ENCODE results near the gene DGCR6L.
"Not testable (repeated sequence)": the region's sequence is repeated elsewhere in the genome, so short reads cannot be mapped to it uniquely, and the experiment has no call there.

The DGCR6L gene

DNA sequence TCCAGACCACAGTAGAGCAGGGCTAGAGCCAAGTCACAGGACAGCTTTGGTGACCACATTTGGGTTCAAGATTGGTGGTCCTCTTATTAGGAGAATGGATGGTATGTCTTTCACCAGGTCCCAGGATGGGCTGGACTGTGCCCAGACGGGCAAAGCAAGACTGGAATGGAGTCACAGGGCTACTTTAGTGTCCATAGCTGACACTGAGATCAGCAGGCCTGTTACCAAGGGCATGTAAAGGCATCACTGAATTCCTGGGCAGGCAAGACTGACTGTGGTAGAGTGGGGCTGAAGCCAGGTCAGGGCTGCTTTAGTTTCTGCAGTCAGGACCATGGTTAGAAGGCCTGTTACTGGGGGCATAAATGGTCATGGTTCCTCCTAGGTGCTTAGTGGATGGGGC lies 6.1 kb upstream of the DGCR6L start:
- DNase-seq (ENCODE audit: low read depth in 3 of 3): not testable (repeated sequence)

DNA sequence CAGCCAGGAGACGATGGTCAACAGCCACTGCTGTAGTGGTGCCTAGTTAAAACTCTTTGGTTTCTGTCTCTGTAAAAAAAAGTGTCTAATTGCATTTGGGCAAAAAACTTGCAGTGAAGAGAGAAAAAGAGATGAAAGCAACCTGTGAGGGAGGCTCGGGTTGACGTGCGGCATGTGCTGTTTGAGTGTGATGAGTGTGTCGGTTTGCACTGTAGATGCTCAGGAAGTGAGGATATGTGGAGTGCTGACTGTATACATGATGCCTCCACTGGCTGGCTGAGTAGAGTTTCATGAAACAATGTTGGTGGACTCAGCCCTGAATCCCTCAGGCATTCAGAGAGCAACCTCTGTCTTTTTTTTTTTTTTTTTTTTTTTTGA lies 4.3 kb upstream of the DGCR6L start:
- DNase-seq (ENCODE audit: low read depth in 3 of 3): peak in 2 of 3 donors; percentile 31 to 53

DNA sequence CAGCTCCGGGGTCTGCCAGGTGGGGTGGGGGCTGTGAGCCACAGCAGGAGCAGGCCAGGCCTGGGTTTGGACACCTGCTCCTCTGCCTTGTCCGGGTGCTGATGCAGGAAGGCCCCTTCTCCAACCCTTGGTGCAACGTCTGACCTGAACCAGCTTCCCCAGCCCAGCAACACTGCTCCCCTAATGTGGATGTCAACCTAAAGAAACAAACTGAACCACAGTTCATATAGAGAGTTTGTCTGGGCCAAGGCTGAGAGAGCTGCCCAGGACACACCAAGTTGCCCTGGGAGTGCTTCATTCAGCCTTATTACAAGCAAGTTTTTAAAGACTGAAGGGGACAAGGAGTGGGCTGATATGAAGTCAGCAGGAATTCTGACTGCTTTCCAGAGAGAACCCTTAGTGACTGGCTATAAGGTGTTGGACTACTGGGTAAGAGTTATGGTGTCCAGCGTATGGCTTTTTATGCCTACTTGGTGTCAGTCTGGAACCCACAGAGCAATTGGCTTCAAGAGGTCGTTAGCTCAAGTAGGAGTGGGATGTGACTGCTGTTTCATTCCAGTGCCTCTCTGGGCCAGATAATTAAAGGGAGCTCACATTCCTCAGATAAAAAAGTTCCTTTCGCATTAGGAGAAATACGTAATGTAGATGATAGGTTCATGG lies 1.8 kb upstream of the DGCR6L start:
- DNase-seq (ENCODE audit: low read depth in 3 of 3): not testable (repeated sequence)

DNA sequence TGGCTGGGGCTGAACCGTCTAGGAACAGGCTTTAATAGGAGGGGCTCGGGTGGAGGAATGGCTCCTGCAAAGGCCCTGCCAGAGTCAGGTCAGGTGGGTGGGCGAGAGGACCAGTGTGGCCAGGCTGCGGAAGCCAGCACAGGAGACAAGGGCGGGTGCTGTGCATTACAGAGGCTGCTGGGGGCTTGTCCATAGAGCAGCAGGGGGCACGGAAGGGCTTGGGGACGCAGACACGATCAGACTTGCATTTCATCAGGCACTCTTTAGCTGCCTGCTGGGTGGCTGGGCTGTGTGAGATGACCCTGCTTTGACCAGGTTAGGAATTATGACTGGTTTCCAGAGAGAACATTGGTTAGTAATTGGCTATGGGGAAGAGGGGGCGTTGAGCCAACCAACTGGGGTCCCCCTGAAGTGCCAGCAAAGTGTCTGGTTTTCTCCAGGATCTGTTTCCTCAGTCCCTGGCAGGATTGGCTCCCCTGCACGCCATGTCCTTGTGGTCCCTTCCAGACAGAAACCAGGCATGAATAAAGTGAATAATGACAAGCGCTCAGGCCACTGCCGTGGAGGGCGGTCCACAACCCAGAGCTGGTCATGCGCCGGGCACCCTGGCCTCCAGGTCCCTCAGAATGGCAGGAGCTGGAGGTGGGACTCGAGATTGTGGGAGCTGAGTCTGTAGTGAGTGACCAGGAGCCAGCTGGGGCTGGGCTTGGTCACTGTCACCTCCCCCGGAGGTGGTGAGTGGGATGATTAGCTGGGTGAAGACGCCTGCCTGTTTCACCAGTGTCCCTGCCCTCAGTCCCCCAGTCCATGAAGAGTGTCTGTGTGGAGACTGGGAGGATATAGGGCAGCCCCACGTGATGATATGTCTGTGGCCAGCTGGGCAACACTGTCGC lies 1.0 kb upstream of the DGCR6L start:
- not testable (repeated sequence) for DNase-seq (ENCODE audit: low read depth in 3 of 3)

DNA sequence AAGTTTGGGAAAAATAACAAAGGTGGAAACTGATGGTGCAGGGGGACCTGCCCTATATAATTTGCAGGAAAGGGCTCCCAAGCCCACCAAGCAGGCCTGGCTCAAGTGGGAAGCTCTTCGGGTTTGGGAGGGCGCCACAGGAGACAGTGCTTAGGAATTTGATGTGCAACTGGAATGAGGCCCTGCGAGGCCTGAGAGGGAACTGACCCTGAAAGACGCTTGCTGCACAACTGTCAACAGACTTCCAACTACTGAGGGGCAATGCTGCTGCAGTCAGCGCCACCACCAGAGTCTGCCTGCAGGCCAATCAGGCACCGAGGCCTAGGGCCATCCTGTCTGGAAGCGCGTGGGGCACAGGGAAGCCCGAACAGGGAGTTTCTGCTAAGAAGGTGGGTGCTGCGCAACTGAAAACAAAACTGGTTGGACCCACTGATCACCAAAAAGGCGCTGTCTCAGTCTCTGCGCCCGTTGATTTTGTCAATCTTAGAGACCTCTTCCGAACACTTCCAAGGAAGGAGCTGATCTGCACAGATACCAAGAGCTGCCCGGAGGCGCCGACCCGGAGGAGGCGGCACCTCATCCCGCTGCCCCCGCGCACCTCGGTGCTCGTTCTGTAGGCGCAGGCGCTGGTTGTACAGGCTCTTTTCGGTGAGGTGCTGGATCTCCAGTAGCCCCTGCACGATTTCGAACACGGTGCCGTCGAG lies 667 bp downstream of the DGCR6L start:
- no peak for DNase-seq (ENCODE audit: low read depth in 3 of 3)

DNA sequence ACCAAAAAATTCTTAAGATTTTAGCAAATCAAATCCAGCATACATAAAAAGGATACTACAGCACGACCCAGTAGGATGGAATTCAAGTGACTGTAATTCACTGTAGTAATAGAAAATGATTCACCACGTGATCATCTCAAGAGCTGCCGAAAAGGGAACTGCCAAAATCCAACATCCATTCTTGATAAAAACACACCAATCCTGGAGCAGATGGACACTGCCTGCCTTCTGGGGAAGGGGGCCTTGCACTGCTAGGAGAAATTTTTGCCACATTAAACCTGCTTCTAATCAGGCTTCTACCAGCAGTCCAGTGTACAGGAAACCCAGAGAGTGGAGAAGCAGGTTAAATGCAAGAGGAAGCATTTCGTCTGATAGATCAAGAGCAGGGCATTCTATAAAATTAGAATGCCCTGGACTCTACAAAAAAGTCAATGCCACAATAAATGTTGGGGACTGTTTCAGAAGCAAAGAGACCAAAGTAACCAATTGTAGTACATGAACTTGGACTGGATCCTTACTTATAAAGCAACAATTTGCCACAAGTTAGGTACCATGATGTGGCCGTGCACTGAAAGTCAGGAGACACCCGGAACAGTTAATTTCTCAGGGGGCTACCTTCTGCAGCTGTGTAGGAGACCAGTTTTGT lies 1.7 kb downstream of the DGCR6L start:
- not testable (repeated sequence) for DNase-seq (ENCODE audit: low read depth in 3 of 3)

DNA sequence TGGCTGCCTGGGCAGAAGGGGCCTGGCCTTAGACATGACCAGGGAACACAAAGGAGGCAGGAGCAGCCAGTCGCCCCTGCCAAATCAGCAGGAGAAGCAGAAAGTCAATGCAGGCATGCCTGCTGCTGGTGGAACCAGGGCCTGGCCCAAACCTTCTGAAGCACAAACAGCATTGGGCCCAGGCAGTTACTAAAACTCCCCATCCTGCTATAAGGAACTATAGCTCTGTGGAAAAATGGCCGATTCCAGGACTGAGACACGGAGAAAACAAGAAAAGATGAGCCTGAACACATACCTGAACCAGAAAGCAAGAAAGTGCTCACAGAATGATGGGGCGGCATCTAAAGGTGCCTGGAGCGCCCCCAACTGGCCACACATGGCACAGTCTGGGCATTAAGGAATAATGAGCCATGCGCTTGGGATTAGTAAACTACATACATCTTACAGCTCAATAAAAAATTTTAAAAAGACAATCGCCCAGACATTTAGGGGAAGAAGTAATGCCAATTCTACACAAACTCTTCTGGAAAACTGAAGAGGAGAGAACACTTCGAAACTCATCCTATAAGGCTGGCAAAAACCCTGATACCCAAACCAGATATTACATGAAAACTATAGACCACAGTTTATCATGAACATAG lies 2.3 kb downstream of the DGCR6L start:
- not testable (repeated sequence) for DNase-seq (ENCODE audit: low read depth in 3 of 3)

DNA sequence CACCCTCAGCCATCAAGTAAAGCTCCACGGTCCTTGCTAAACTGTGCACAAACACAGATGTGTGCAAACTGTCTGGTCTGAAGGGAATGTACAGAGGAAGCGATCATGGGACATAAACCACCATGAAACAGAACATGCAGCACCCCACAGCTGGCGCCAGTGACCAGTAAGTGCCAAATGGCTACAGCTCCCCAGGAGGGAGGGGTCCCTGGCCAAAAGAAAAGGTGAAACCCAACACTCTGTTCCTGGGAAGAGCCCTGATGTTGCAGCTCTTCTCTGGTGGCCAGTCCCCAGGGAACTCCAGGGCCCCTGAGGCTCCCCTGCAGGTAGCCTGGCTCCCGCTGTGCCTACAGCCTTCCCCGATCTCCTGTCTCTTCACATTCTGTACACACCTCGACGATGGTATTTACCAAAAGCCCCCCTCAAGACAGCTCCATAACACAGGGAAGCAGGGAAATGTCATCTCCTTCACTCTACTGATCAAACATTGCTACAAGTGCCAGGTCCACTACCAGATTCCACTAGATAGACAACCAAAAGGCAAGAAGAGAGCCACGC lies 2.9 kb downstream of the DGCR6L start:
- DNase-seq (ENCODE audit: low read depth in 3 of 3): no peak

DNA sequence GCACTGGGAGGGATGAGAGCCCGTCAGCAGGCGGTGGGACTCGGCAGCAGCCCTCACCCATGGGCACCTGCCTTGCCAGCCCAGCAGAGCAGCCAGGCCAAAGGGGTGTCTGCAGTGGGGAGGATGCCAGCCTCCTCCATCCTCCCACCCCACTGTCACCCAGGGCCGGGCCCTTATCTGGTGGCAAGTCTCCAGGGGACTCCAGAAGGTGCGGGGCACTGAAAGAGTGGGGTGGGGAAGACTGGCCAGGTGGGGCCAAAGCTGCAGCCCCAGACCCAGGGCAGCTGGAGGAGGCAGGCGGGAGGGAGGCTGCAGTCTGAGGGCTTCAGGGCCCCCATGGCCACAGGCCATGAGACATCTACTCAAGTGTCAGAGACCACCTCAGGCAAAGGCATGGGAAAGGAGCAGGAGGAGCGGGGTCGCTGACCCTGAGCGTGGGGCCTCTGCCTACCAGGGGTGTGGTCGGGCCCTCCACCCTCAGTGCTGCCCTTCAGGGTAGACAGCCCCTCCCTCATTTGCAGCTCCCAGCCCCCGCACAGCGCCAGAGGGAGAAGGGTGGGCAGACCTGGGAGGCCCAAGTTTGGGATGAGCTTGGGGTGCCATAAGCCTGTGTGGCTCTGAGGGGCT lies 3.5 kb downstream of the DGCR6L start:
- no peak for DNase-seq (ENCODE audit: low read depth in 3 of 3)

DNA sequence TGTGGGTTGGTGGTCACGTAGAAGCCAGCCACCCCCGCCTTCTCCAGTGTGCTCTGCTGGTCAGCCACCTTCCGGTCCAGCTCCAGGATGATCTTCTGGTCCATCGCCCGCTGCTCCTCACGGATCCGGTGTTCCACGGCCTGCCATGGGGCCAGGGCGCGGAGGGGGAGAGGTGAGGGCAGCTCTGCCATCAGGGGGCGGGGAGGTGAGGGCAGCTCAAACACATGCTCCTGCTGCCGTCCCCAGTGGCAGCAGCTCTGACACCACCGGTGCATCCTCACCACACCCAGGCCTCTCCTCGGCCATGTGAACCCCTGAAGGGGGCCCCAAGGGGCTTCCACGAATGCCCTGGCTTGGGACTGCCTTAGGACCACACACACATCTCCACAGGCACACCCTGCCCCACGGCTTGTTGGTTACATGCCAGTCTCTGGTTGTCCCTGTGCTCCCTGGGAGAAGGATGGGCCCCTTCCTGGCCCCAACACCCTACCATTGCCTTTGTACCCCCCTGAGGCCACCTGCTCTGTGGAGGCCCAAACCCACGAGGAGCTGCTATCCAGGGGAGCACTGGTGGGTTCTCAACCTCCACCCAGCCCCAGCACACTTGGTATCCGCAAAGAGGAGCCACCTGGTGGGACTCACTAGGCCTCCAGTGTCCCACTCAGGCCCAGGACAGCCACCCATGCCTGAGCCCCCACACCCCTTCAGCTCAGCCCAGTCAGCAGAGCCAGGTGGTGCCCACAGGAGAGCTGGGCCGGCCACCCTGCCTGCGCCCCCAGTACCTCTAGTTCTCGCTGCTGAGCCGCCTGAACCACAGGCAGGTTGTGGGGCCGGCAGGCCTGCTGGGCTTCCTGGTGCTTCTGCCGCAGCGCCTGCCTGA lies 4.3 kb downstream of the DGCR6L start:
- DNase-seq (ENCODE audit: low read depth in 3 of 3): no peak

DNA sequence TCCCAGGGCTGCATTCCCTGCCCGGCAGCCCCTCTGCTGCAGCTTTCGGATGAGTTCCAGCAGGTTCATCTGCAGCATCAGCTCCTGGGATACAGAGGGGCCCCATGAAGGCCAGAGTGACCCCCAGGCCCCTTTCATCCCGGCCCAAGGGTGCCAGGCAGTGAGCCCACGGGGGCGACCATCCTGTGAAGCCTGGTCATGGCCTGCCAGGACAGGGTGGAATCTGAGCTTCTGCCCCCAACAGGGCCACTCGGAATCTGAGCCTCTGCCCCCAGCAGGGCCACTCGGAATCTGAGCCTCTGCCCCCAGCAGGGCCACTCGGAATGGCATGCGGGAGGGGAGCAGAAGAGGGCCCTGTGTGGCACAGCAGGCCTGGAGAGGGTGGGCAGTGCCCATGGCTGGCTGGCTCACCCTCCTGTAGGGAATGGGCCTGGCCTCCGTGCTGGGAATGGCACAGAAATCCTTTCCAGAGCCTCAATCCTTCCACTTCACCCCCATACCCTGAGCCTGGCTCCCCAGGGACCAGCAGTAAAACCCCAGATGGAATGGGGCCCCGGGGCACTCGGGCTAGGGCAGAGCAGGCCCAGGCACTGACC lies 5.0 kb downstream of the DGCR6L start:
- DNase-seq (ENCODE audit: low read depth in 3 of 3): not testable (repeated sequence)

DNA sequence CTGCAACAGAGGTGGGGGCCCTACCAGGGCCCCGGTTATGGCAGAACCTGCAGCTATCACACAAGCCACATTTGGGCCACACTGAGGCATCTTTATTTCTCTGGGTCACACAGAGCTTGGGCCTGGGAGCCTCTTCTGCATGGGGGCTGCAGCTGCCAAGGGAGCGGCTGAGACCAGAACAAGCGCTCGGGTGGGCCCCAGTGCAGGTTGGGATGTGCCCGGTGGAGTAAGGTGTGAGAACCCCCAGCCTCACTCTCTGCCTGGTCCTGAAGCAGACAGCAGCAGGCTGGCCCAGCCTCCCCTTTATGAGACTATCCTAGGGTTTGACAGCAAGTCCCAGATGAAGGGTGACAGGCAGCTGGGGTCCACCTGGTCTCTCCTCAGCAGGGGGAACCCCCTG lies 5.7 kb downstream of the DGCR6L start:
- DNase-seq (ENCODE audit: low read depth in 3 of 3): not testable (repeated sequence)

DNA sequence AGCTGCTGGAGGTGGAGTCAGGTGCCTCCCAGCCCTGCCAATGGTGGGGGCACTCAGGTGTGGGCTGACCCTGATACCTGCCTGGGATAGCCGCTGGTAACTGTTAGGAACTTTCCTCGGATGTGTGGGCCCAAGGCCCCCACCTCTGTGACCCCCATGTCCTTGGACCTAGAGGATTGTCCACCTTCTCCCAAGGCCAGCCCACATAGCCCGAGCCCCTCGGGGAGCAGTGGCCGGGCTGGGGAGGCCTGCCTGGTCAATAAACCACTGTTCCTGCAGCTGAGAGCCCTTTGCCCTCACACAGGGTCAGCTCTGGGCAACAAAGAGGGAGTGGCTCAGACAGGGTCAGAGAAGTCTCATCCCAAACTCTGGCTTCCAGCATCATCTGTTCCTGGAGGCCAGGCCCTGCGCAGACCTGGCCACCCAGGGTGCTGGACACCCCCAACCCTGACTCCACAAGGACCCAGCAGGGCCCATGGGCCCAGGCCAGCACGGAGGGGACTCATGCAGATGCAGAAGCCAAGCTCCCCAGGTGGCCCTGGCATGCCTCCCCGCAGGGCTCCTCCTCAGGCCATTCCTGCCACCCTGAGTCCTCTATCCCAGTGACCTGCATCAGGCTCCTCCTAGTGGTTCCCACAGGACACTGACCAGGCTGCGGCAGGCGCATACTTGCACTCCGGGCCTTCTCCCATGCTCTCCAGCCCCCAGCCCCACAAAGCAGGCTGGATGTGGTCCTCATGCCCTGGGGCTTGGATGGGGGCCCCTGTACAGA lies 6.4 kb downstream of the DGCR6L start:
- not testable (repeated sequence) for DNase-seq (ENCODE audit: low read depth in 3 of 3)

DNA sequence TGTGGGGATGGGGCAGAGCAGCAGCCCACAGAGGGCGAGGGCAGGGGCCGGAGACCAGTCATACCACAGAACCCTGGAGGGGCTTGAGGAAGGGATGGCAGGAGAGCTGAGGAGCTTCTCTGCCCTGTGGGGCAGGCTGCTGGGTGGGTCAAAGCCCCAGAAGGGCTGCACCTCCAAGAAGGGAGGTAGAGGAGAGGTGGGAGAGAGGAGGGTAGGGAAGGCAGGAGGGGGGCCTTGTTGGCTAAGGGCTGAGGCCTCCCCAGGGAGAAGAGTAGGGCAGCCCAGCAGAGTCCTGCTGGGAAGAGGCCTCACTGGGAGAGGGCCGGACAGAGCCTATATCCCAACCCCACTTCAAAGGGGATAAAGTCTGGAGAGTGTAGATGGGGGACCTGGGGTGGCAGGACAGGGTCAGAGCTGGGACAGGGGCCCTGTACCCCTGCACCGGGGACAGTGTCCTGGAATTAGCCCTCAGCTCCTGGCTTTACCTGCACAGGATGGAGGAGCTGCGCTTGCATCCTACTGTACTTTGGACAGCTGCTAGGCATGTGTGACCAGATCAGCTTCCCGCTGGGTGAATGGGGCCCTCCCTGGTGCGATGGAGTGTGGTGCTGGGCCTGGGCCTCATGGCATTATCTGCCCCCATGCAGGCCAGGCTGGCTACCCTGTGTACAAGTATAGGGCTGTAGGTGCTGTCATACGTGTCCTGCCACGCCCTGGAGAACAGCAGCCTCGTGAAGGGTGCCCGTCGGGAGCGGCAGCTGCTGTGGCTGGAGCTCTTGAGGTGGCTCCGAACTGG lies 7.3 kb downstream of the DGCR6L start:
- no peak for DNase-seq (ENCODE audit: low read depth in 3 of 3)

DNA sequence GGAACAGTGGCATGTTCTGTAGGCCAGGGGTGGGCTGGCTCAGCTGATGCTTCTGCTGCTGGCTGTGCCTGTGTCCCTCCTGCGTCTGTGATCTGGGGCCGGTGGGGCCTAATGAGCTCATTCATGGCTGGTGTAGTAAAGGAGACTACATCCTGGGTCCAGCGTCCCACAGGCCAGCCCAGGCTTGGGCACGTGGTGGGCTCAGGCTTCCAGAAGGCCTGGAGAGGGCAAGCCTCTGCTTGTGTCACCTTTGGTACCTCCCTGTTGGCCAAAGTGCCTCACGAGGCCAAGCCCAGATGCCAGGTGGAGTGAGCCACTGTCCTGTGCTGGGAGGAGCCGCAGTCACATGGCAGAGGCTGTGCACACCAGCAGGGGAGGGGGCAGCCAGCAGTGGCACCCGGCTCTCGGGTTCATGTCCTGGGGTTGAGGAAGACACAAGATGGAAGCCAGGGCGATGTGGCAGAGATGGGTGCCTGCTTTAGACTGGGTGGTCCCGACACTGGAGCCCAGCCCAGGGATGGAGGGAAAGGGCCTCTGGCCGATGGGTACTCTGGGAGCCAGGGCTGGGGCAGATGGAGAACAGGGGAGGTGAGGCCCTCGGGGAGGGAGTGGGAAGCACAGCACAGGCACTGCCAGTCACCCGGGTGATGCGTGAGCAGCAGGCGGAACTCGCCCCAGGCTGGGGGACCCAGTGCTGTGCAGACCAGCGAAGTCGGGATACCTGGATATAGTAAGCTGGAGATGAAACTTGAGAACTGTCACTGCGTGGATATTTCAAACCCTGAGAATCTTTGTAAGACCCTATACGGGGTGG lies 8.4 kb downstream of the DGCR6L start:
- DNase-seq (ENCODE audit: low read depth in 3 of 3): not testable (repeated sequence)

DNA sequence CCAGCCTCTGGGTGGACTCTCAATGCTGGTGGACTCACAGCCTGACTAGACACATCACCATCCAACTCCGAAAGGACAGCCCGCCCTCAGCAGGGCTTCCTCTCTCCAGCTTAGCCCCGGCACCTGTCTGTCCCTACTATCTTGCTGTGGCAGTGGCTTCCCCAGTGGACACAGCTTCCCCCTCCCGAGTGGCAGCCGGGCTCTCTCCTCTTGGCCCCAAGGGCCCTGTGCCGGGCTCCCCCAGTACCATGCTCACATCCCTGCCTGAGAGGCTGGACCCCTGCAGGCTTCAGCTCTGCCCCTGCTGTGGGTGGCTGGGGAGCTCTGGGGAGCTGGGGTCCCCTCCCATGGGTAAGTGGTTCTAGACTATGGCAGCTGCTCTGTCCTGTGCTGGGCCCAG lies 9.1 kb downstream of the DGCR6L start:
- DNase-seq (ENCODE audit: low read depth in 3 of 3): not testable (repeated sequence)

DNA sequence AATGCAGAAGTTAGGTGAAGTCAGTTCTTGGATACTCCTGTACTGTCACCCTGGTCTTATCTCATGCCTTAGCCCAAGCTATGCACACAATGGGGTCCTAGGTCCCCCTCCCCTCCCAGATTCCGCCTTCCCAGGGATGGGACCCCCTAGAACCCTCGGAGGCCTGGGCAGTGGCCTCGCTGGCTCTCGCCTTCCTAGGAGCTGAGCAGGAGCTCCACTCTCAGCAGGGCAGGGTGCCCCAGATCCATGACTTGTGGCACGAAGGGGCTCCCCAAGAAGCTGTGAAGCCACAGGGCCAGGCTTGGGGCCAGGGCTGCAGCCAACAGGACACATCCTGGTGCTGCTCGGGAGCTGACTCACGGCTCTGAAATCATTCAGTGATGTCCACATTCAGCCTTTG lies 9.7 kb downstream of the DGCR6L start:
- not testable (repeated sequence) for DNase-seq (ENCODE audit: low read depth in 3 of 3)

All from stimulated activated CD4-positive, alpha-beta T cell treated with anti-CD3 and anti-CD28 coated beads, TNF-alpha, amount 100 ng/mL, for 48 hours (primary cell).